Heart left ventricle (tissue), 16 donors: ENCODE measurements around the gene CFAP70. TPM values are rescaled to one million over a fixed set of nuclear protein-coding genes. Genes with fewer than 3 reads are reported as not detected.

Experiments
- ATAC-seq, 4 donors: fragments of 200-7000 bp; cut with Tn5 transposase; one replicate each; pipeline ENCODE4 v1.9.1; 2020 to 2022; ENCODE audit warnings: moderate library complexity in 4 of 4, mild to moderate bottlenecking in 3 of 4, moderate number of reproducible peaks in 1 of 4
- DNase-seq, 5 donors: peaks; one replicate each; pipeline ENCODE4 v3.0.0-alpha.2; 2020
- H3K27ac ChIP-seq, 12 donors: fragments of 200-600 bp; sonication (generic) in 4 of 12; one replicate each; pipeline versions ENCODE4 v1.5.0 to v1.8.0; 2016 to 2022; ENCODE audit warnings: mild to moderate bottlenecking in 2 of 12
- H3K27me3 ChIP-seq, 9 donors: fragments of 200-600 bp; sonication (generic) in 2 of 9; one replicate each; pipeline versions ENCODE4 v1.5.1 to v1.8.0; 2016 to 2022; ENCODE audit warnings: mild to moderate bottlenecking in 3 of 9
- H3K36me3 ChIP-seq, 9 donors: fragments of 200-600 bp; sonication (generic) in 2 of 9; one replicate each; pipeline versions ENCODE4 v1.5.0 to v1.8.0; 2018 to 2022; ENCODE audit warnings: mild to moderate bottlenecking in 2 of 9
- H3K4me1 ChIP-seq, 12 donors: fragments of 200-600 bp; sonication (generic) in 4 of 12; one replicate each; pipeline versions ENCODE4 v1.5.0 to v1.8.0; 2016 to 2022; ENCODE audit warnings: mild to moderate bottlenecking in 3 of 12
- H3K4me3 ChIP-seq, 12 donors: fragments of 200-600 bp; sonication (generic) in 4 of 12; one replicate each; pipeline versions ENCODE4 v1.5.0 to v1.8.0; 2017 to 2022; ENCODE audit warnings: mild to moderate bottlenecking in 9 of 12, moderate library complexity in 4 of 12
- H3K9me3 ChIP-seq, 12 donors: fragments of 200-600 bp; sonication (generic) in 4 of 12; one replicate each; pipeline versions ENCODE4 v1.5.0 to v1.8.0; 2016 to 2022; ENCODE audit warnings: mild to moderate bottlenecking in 1 of 12
- POLR2A ChIP-seq, 2 donors: fragments of 450-650 bp; IDR thresholded peaks; one replicate each; pipeline ENCODE4 v1.6.1; 2017; ENCODE audit warnings: antibody characterized with exemption in 2 of 2, mild to moderate bottlenecking in 2 of 2, moderate library complexity in 2 of 2
- WGBS, 4 donors: extraction: QIAGEN DNeasy Blood & Tissue Kit in 2 of 4; methylation state at CpG; one replicate each; pipeline versions ENCODE4 v1.1.5 to v1.1.7; 2013 to 2018; 5-methylcytosine and 5-hydroxymethylcytosine counted together
- intact Hi-C, 10 donors: fragments of 100-400 bp; cut with DNase I; formaldehyde crosslinking; loops; one replicate each; pipeline versions ENCODE4 v1.11.1 to v1.14.2; 2022
- polyA plus RNA-seq, 2 donors: library from polyadenylated mRNA; stranded (reverse); fragments of 200-250 nt; gene quantifications; one replicate each; pipeline ENCODE4 v1.2.3, GENCODE V29; 2013
- total RNA-seq, 9 donors: library from RNA; depleted of rRNA in 2 of 9; stranded (reverse); fragments of >200 nt in 2 of 9; fragmentation: NEBNext Ultra II Directional in 3 of 9; extraction: Animal tissue kit (Norgen Biotek cat#: 25700) in 3 of 9; gene quantifications; one replicate each; pipeline versions ENCODE4 v1.1.0 to v1.2.4, GENCODE V29; 2016 to 2023
- TF ChIP-seq, protein P1 (sequence below), 12 donors: fragments of 200-600 bp; sonication (generic) in 4 of 12; IDR thresholded peaks; one replicate each; pipeline versions ENCODE4 v1.5.0 to v1.8.0; 2018 to 2022; ENCODE audit warnings: antibody characterized with exemption in 12 of 12, mild to moderate bottlenecking in 5 of 12
- donor health status: ischemic (EF 13 %, LVEDD 7.1; RV severe dilation, severe dysfunction).
- donor health status: healthy with polysubstance abuse.
- donor health status: DM: no; HTN: yes; CAD: no.
- donor health status: DM: no; HTN: no; CAD: no.
- donor health status: ischemic (EF 25% LVEDD 6.9; RV normal size, moderate dysfunction).
- donor health status: ischemic (EF 25% LVEDD 5.7; RV mildly dilated, moderate dysfunction).
- donor health status: healthy.
- donor health status: DM: yes; HTN: yes; CAD: no.
- donor health status: ischemic (EF 35%, LVEDD 5.7; RV mildly dilated, moderate dysfunction).
- donor health status: nonischemic (EF 11% LVEDD 7.7; RV severe dilation, severe dysfunction).
- donor health status: DM: yes; HTN: yes; CAD: no.
- donor health status: PGD.
- donor health status: ischemic (EF 29% LVEDD 5.4; RV normal size, mild dysfunction).
- donor health status: nonischemic (EF 23%, LVEDD 6.1; RV moderate dilation, normal function).

CFAP70 gene
- total and polyA plus RNA-seq, 11 donors, result 0.22 to 2.0 (median 1.4) TPM

DNA sequence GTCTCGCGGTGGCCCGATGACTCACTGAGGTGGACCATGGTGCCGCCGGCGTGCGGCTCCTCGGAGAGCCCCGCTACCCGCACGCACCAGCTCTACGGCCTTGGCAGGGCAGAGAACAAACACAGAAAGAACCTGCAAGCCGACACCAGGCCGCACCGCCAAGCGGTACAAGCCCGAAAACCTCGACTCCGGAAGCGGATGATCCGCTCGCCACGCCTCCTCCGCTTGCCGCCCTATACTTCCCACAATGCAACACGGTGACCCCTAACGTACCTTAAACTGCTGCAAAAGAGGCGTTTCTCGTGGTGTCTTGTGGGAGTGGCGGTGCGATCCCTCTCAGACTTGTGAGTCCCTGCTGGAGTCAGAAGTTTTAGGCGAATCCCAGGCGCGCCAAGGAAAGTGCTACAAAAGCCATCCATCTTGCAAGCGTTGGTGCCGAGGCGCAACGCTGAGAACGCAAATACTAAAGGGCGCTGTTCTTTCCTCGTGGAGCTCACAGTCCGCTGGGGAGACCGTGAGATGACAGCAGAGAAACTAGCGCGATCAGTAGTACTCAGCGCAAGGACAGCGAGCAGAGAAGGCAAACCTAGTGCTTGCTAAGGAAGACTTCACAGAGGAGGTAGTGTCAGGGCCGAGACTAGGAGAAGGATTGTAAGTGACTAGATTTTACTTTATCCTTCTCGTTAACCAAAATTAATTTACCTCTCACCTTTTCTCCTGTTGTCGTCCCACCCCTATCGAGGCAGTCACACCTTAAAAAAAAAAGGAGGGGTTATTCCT lies 106.0 kb downstream of the CFAP70 start, which contains the start of gene MRPS16:
MRPS16 (minus strand) TSS at position 200 of the 780 bp plus-strand sequence; CDS start at position 38, 162 bp downstream.
- Histone ChIP-seq H3K27me3 (no peaks in the 10 kb centered on the region), H3K36me3 (peaks cover 0 to 30% (median 23%) of the 10 kb centered on the region in 9 donors), H3K27ac (peak within 1 kb of the TSS; percentile 75 to 97 (median 88)), H3K4me1 (peaks cover 3 to 34% (median 24%) of the 10 kb centered on the region in 12 donors), H3K4me3 (peak within 1 kb of the TSS; percentile 64 to 97 (median 84)), H3K9me3 (no peaks in the 10 kb centered on the region)
- peak in 1 of 2 donors; percentile 79 for TF ChIP-seq POLR2A (IDR thresholded peaks at IDR 0.05)
- TF ChIP-seq, protein P1, sequence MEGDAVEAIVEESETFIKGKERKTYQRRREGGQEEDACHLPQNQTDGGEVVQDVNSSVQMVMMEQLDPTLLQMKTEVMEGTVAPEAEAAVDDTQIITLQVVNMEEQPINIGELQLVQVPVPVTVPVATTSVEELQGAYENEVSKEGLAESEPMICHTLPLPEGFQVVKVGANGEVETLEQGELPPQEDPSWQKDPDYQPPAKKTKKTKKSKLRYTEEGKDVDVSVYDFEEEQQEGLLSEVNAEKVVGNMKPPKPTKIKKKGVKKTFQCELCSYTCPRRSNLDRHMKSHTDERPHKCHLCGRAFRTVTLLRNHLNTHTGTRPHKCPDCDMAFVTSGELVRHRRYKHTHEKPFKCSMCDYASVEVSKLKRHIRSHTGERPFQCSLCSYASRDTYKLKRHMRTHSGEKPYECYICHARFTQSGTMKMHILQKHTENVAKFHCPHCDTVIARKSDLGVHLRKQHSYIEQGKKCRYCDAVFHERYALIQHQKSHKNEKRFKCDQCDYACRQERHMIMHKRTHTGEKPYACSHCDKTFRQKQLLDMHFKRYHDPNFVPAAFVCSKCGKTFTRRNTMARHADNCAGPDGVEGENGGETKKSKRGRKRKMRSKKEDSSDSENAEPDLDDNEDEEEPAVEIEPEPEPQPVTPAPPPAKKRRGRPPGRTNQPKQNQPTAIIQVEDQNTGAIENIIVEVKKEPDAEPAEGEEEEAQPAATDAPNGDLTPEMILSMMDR (IDR thresholded peaks at IDR 0.05), result peak in 2 of 12 donors; percentile 7 to 10
- ATAC-seq (peak; percentile 98 to 99 (median 99)), DNase-seq (peak; percentile 92 to 96 (median 95))
- WGBS, 4 donors, result 0 to 1% (median 1%) methylated on average over 25 to 51 of the region's 51 CpGs
- intact Hi-C loops, result loop anchor here in 2 of 10 donors (5.0 to 10.0 kb wide), 3 partner anchors 85 to 242 kb away; partner anchors contain the start of genes ANXA7 (in 1 of the 2), ECD (in 1 of the 2), FAM149B1 (in 1 of the 2) and PPP3CB (in 1 of the 2)

DNA sequence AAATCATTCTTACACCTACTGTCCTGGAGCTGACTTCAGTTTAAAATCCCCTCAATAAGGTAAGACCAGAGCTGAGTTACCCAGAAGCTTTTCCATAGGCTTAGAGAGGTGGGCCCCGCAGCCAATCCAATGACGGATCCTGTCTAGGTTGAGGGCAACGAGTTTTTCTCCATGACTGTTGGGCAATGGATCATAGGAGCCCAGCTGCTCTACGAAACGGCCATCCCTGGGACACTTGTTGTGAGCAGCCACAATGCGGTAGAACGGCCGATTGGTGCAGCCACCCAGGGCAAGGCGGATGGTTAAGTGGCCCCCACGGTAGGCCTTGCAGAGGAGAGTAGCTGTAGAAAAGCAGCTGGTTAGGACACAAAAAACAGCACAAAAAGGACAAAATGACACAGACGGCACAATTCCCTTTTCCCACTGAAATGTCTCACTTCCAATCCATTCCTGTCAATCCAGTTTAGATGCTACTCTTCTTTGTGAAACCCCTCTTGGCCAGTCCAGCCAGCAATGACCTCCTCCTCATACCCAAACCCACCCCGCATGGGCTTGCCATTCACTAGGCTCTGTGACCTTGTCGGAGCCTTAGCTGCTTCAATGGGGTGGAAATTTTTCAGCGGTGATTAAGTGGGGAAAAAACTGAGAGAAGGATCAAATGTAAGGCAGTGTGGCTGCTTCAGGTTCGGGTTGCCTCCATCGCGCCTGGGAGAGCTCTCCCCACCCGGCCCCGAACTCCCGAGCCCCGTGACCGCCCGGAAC lies 106.8 kb downstream of the CFAP70 start:
- DNase-seq (peak in 1 of 5 donors; percentile 26), ATAC-seq (peak; percentile 44 to 77 (median 74))
- Histone ChIP-seq H3K36me3 (peaks cover 0 to 30% (median 23%) of the 10 kb centered on the region in 9 donors), H3K27me3 (no peaks in the 10 kb centered on the region), H3K4me1 (peaks cover 3 to 37% (median 27%) of the 10 kb centered on the region in 12 donors), H3K4me3 (peak overlapping the region; percentile 64 to 97 (median 84)), H3K27ac (peak overlapping the region; percentile 75 to 97 (median 88)), H3K9me3 (no peaks in the 10 kb centered on the region)
- TF ChIP-seq, protein P1 (IDR thresholded peaks at IDR 0.05), result peak in 1 of 12 donors; percentile 2
- TF ChIP-seq POLR2A (IDR thresholded peaks at IDR 0.05), result no peak
- intact Hi-C loops, result loop anchor here in 2 of 10 donors (5.0 to 10.0 kb wide), 3 partner anchors 85 to 243 kb away; partner anchors contain the start of genes ANXA7 (in 1 of the 2), ECD (in 1 of the 2), FAM149B1 (in 1 of the 2) and PPP3CB (in 1 of the 2)
- 13 to 23% (median 16%) methylated on average over 21 to 23 of the region's 23 CpGs for WGBS, 4 donors

DNA sequence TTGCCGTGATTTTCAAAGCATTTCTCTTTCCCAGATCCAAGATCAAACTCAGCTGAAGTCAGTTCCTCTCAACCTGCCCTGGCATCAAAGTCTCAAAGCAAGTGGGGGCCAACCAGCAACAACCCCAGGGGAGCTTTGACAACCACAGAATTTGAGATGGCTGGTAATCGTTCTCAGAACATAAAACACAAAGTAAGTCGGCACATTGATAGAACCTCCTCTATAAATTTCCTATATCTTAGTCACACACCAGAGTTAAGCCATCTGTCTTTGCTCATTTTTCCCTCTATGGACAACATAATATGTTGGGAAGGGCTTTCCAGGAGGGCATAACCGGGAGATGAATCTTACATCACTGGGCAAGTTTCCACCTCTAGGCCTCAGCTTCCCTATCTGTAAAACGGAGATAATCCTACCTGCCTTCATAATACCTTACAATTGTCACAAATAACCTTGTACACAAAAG lies 110.4 kb downstream of the CFAP70 start:
- no peaks in the 10 kb centered on the region for H3K9me3 ChIP-seq
- peak overlapping the region in 4 of 12 donors; percentile 79 to 84 (median 82) for H3K27ac ChIP-seq
- H3K36me3 ChIP-seq, result peaks cover 0 to 52% (median 45%) of the 10 kb centered on the region in 9 donors
- ATAC-seq (no peak), DNase-seq (no peak)
- 81 to 85% (median 84%) methylated on average over 5 of the region's 5 CpGs for WGBS, 4 donors
- H3K4me3 ChIP-seq, result no peak overlapping the region
- peaks cover 3 to 63% (median 36%) of the 10 kb centered on the region in 12 donors for H3K4me1 ChIP-seq
- H3K27me3 ChIP-seq, result no peaks in the 10 kb centered on the region
- intact Hi-C loops, result no loop called here
- no peak for TF ChIP-seq POLR2A (IDR thresholded peaks at IDR 0.05)
- TF ChIP-seq, protein P1 (IDR thresholded peaks at IDR 0.05), result no peak
